ENCODE data around the gene BCL6. TPM values are rescaled to one million over a fixed set of nuclear protein-coding genes. Genes with fewer than 3 reads are reported as not detected.

BCL6 gene
- total RNA-seq, 1 donor from 2014 or later: 8.9 TPM

GRCh38 chr3:187769771-187770170, 24.5 kb upstream of the BCL6 start:
- no peak for TF ChIP-seq CTCF (IDR thresholded peaks at IDR 0.05; ENCODE audit: insufficient read depth, low read length, poor library complexity, severe bottlenecking)
- Histone ChIP-seq H3K27me3 (ENCODE audit: control insufficient read depth, insufficient read depth, low read length) (no peaks in the 10 kb centered on the region), H3K4me3 (ENCODE audit: low read depth, low read length) (no peak overlapping the region), H3K36me3 (ENCODE audit: control insufficient read depth, insufficient read depth, low read length) (no peaks in the 10 kb centered on the region)
- no peak for DNase-seq (ENCODE audit: low read depth)

DNA sequence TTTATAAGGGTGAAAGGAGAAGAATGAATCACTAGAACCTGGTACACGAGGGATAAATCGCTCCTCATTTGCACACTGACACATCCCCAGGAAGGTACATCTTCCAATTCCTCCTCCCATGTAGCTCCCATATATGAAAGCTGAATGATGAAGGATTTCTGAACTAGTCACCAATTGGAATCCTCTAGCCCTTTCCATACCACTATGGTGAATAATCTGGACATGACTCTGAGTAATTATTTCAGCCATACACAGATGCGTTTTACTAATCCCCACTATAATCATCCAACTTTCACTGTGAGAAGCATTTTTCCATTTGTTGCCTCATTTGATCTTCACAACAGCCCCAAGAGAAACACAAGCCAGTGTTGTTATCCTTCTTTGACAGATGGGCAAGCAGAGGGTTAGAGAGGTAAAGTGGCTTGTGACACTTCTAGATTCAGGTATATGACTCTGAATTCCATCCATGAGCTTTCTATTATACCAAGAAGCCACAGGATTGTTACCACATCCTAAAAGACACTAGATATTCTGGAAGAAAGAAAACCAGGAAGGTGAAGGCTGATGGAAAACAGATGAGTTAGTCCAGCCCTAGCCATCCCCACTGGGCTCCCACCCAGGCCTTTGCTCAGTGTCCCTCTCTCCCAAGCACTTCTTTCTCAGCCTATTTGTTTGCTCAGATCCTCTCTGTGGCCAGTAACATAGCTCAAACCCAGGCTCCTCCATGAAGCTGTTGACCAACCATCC, 22.2 kb upstream of the BCL6 start:
- Histone ChIP-seq H3K36me3 (ENCODE audit: control insufficient read depth, insufficient read depth, low read length) (no peaks in the 10 kb centered on the region), H3K4me3 (ENCODE audit: low read depth, low read length) (no peak overlapping the region), H3K27me3 (ENCODE audit: control insufficient read depth, insufficient read depth, low read length) (no peaks in the 10 kb centered on the region)
- TF ChIP-seq CTCF (IDR thresholded peaks at IDR 0.05; ENCODE audit: insufficient read depth, low read length, poor library complexity, severe bottlenecking): no peak
- no peak for DNase-seq (ENCODE audit: low read depth)

- H3K4me3 ChIP-seq (ENCODE audit: low read depth, low read length): no peak overlapping the region
- no peak for TF ChIP-seq CTCF (IDR thresholded peaks at IDR 0.05; ENCODE audit: insufficient read depth, low read length, poor library complexity, severe bottlenecking)
- no peaks in the 10 kb centered on the region for H3K36me3 ChIP-seq (ENCODE audit: control insufficient read depth, insufficient read depth, low read length)
- no peaks in the 10 kb centered on the region for H3K27me3 ChIP-seq (ENCODE audit: control insufficient read depth, insufficient read depth, low read length)
- no peak for DNase-seq (ENCODE audit: low read depth)
These were observed 20.1 kb upstream of the BCL6 start for GRCh38 chr3:187765342-187765741.

GRCh38 chr3:187763850-187764648, 18.8 kb upstream of the BCL6 start:
- DNase-seq (ENCODE audit: low read depth): no peak
- Histone ChIP-seq H3K36me3 (ENCODE audit: control insufficient read depth, insufficient read depth, low read length) (no peaks in the 10 kb centered on the region), H3K4me3 (ENCODE audit: low read depth, low read length) (no peak overlapping the region), H3K27me3 (ENCODE audit: control insufficient read depth, insufficient read depth, low read length) (no peaks in the 10 kb centered on the region)
- no peak for TF ChIP-seq CTCF (IDR thresholded peaks at IDR 0.05; ENCODE audit: insufficient read depth, low read length, poor library complexity, severe bottlenecking)

DNA sequence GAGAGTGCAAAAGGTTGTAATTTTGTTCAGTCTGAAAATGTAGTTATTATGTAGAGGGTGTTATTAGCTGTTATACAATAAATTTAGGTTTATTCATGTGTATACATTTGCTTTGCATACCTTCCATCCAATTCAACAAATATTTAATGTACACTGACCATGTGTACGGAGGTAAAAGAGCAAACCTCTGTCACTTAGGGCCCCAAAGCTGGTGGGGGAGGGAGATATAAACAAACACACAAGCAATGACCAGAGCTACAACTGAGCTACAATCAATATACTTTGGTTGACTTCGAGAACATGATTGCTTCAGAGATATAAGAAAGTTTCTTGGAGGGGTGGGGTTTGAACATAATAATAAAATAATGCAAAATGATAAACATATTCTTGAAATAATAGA, 17.5 kb upstream of the BCL6 start:
- no peak for DNase-seq (ENCODE audit: low read depth)
- Histone ChIP-seq H3K36me3 (ENCODE audit: control insufficient read depth, insufficient read depth, low read length) (no peaks in the 10 kb centered on the region), H3K27me3 (ENCODE audit: control insufficient read depth, insufficient read depth, low read length) (no peaks in the 10 kb centered on the region), H3K4me3 (ENCODE audit: low read depth, low read length) (no peak overlapping the region)
- TF ChIP-seq CTCF (IDR thresholded peaks at IDR 0.05; ENCODE audit: insufficient read depth, low read length, poor library complexity, severe bottlenecking): no peak
